GM21619 (cell line): ENCODE data around the gene ZMIZ1.

ENCODE experiments used
- ATAC-seq: cut with Tn5 transposase; IDR thresholded peaks from one replicate; pipeline ENCODE4 v1.9.1; 2021; ENCODE audit not compliant: unreplicated experiment

The ZMIZ1 gene

GRCh38 chr10:79065091-79065551 lies 3.6 kb upstream of the ZMIZ1 start:
- no peak for ATAC-seq

GRCh38 chr10:79065853-79066252 lies 2.9 kb upstream of the ZMIZ1 start:
- no peak for ATAC-seq

GRCh38 chr10:79066411-79067240 lies 2.1 kb upstream of the ZMIZ1 start:
- ATAC-seq: no peak

- ATAC-seq: no peak
Measured at GRCh38 chr10:79067241-79068202, 1.2 kb upstream of the ZMIZ1 start.

GRCh38 chr10:79068203-79068561 lies 584 bp upstream of the ZMIZ1 start:
- no peak for ATAC-seq

GRCh38 chr10:79069325-79070080 lies 737 bp downstream of the ZMIZ1 start:
- peak; percentile 18 for ATAC-seq

GRCh38 chr10:79070081-79070605 lies 1.4 kb downstream of the ZMIZ1 start:
- ATAC-seq: no peak

GRCh38 chr10:79070606-79071395 lies 2.0 kb downstream of the ZMIZ1 start:
- no peak for ATAC-seq

- no peak for ATAC-seq
Measured at GRCh38 chr10:79071396-79071923, 2.7 kb downstream of the ZMIZ1 start.

- ATAC-seq: no peak
Measured at GRCh38 chr10:79072041-79072441, 3.3 kb downstream of the ZMIZ1 start.

- ATAC-seq: no peak
Measured at GRCh38 chr10:79072994-79073645, 4.4 kb downstream of the ZMIZ1 start.

GRCh38 chr10:79073784-79074432 lies 5.1 kb downstream of the ZMIZ1 start:
- no peak for ATAC-seq

GRCh38 chr10:79074732-79075131 lies 6.0 kb downstream of the ZMIZ1 start:
- ATAC-seq: no peak

- ATAC-seq: no peak
Measured at GRCh38 chr10:79075418-79075817, 6.7 kb downstream of the ZMIZ1 start.

- ATAC-seq: no peak
Measured at GRCh38 chr10:79077488-79078173, 8.9 kb downstream of the ZMIZ1 start.

- no peak for ATAC-seq
Measured at GRCh38 chr10:79078367-79079053, 9.7 kb downstream of the ZMIZ1 start.

GRCh38 chr10:79079054-79079397 lies 10.3 kb downstream of the ZMIZ1 start:
- ATAC-seq: no peak
